Endothelial cell of umbilical vein (primary cell): ENCODE measurements around the gene ARFIP1. TPM values are rescaled to one million over a fixed set of nuclear protein-coding genes. Genes with fewer than 3 reads are reported as not detected.

Experiments used
- BruUV-seq: library from RNA; stranded (reverse); fragments of 400-500 nt; replicated peaks from 2 replicates; lab custom pipeline; 2021; lab: Mats Ljungman, UMichigan
- CTCF ChIA-PET: fragments of 300-600, 350-600 bp; sonication (Branson Sonifier 250); formaldehyde crosslinking; loops from one replicate; lab custom pipeline; 2021; ENCODE audit warnings: antibody characterized with exemption, inconsistent platforms; lab: Charles Lee
- POLR2A ChIA-PET: fragments of 300-600, 350-600 bp; sonication (Branson Sonifier 250); formaldehyde crosslinking; loops from one replicate; lab custom pipeline; 2021; ENCODE audit warnings: antibody characterized with exemption, inconsistent platforms; lab: Charles Lee
- DNase-seq: peaks from one replicate; pipeline ENCODE4 v3.0.0-alpha.2; 2011; ENCODE audit warnings: low read depth, low spot score
- FAIRE-seq: peaks from 2 replicates; lab custom pipeline; 2011; peaks lifted over from hg19 to GRCh38; lab: Jason Lieb, UNC
- H2AFZ ChIP-seq: 2 replicates; pipeline ENCODE4 v1.6.0; 2012; ENCODE audit warnings: low read depth, low read length, control low read depth, inconsistent platforms
- H3K27ac ChIP-seq: 2 replicates; pipeline ENCODE4 v1.5.1; 2011; ENCODE audit warnings: low read depth, mild to moderate bottlenecking, control low read depth, low read length, moderate library complexity; ENCODE audit not compliant: insufficient read depth
- H3K27me3 ChIP-seq, 2 experiments: 2 replicates each; pipeline versions ENCODE4 v1.6.0 to v1.6.1; 2011; ENCODE audit warnings: low read length in 2 of 2, mixed read lengths in 1 of 2; ENCODE audit not compliant: control insufficient read depth in 2 of 2, insufficient read depth in 2 of 2
- H3K36me3 ChIP-seq, 2 experiments: 2 replicates in 1 of 2; 3 replicates in 1 of 2; pipeline ENCODE4 v1.5.1; 2011; ENCODE audit warnings: low read length in 2 of 2, mild to moderate bottlenecking in 1 of 2, moderate library complexity in 1 of 2; ENCODE audit not compliant: control insufficient read depth in 2 of 2, insufficient read depth in 2 of 2; ENCODE audit errors: extremely low read depth in 1 of 2
- H3K4me1 ChIP-seq: 3 replicates; pipeline ENCODE4 v1.5.1; 2011; ENCODE audit warnings: mild to moderate bottlenecking, low read length; ENCODE audit not compliant: control insufficient read depth, insufficient read depth; ENCODE audit errors: extremely low read depth
- H3K4me2 ChIP-seq: 2 replicates; pipeline ENCODE4 v1.6.1; 2011; ENCODE audit warnings: low read length, control low read depth, mixed read lengths; ENCODE audit not compliant: insufficient read depth
- H3K4me3 ChIP-seq, 3 experiments: fragments of 200-600 bp in 1 of 3; sonication (generic), shearing (Covaris generic) in 1 of 3; replicated peaks in 1 of 3; 2 replicates each; pipeline ENCODE4 v1.5.1; 2011 to 2016; ENCODE audit warnings: control low read depth in 3 of 3, low read length in 3 of 3, mild to moderate bottlenecking in 2 of 3, inconsistent platforms in 1 of 3, low read depth in 1 of 3, moderate library complexity in 1 of 3; ENCODE audit not compliant: insufficient read depth in 1 of 3
- H3K79me2 ChIP-seq: 2 replicates; pipeline ENCODE4 v1.6.0; 2012; ENCODE audit warnings: low read length, inconsistent platforms; ENCODE audit not compliant: control insufficient read depth, insufficient read depth
- H3K9ac ChIP-seq: replicated peaks from 2 replicates; pipeline ENCODE3; 2011; ENCODE audit warnings: low read length, control low read depth; ENCODE audit not compliant: insufficient read depth; ENCODE audit errors: extremely low read depth
- H3K9me1 ChIP-seq: replicated peaks from 3 replicates; pipeline ENCODE4 v1.6.0; 2011; ENCODE audit warnings: mild to moderate bottlenecking, low read length; ENCODE audit not compliant: control insufficient read depth, insufficient read depth; ENCODE audit errors: extremely low read depth
- H3K9me3 ChIP-seq: replicated peaks from 2 replicates; pipeline ENCODE4 v1.5.1; 2012; ENCODE audit warnings: low read length, inconsistent platforms; ENCODE audit not compliant: control insufficient read depth, insufficient read depth
- H4K20me1 ChIP-seq: replicated peaks from 2 replicates; pipeline ENCODE3; 2011; ENCODE audit warnings: mild to moderate bottlenecking, low read length; ENCODE audit not compliant: control insufficient read depth, insufficient read depth; ENCODE audit errors: extremely low read depth
- CTCF ChIP-seq, 2 donors: IDR thresholded peaks; 1 replicate in 1 of 2; 2 replicates in 1 of 2; pipeline ENCODE4 v1.5.1; 2011; ENCODE audit warnings: low read length in 2 of 2, mild to moderate bottlenecking in 2 of 2, moderate library complexity in 2 of 2, control low read depth in 1 of 2, inconsistent platforms in 1 of 2, low read depth in 1 of 2; ENCODE audit not compliant: insufficient read depth in 1 of 2; ENCODE audit errors: extremely low read depth in 1 of 2
- EZH2 ChIP-seq: IDR thresholded peaks from 2 replicates; pipeline ENCODE4 v1.6.1; 2012; ENCODE audit warnings: borderline replicate concordance, low read depth, mild to moderate bottlenecking, moderate library complexity, low read length, inconsistent platforms; ENCODE audit not compliant: severe bottlenecking
- FOS ChIP-seq: IDR thresholded peaks from 2 replicates; pipeline ENCODE4 v1.6.1; 2011; ENCODE audit warnings: mild to moderate bottlenecking, low read length, moderate library complexity, borderline replicate concordance; ENCODE audit not compliant: insufficient read depth
- GATA2 ChIP-seq: IDR thresholded peaks from 2 replicates; pipeline ENCODE4 v1.7.0; 2011; ENCODE audit warnings: low read depth, mild to moderate bottlenecking, moderate library complexity, mixed read lengths, low read length; ENCODE audit not compliant: insufficient read length, insufficient read depth
- JUN ChIP-seq: IDR thresholded peaks from 2 replicates; pipeline ENCODE4 v1.6.1; 2011; ENCODE audit warnings: borderline replicate concordance, low read depth; ENCODE audit not compliant: insufficient read length, insufficient read depth
- MAX ChIP-seq: IDR thresholded peaks from 2 replicates; pipeline ENCODE4 v1.6.1; 2011; ENCODE audit not compliant: insufficient read depth, insufficient read length
- MYC ChIP-seq: IDR thresholded peaks from one replicate; pipeline ENCODE4 v1.6.1; 2011; ENCODE audit warnings: mild to moderate bottlenecking, low read depth, low read length
- POLR2A ChIP-seq: IDR thresholded peaks from 2 replicates; pipeline ENCODE4 v1.6.1; 2012; ENCODE audit warnings: low read depth, mild to moderate bottlenecking, control low read depth, low read length
- POLR2AphosphoS5 ChIP-seq: IDR thresholded peaks from 2 replicates; pipeline ENCODE4 v1.6.1; 2012; ENCODE audit warnings: low read depth, mild to moderate bottlenecking, control low read depth, low read length, moderate library complexity; ENCODE audit not compliant: insufficient read depth
- dilution Hi-C: fragments of 300-500 bp; cut with MboI; formaldehyde crosslinking; loops from one replicate; pipeline ENCODE4 v1.15.0; 2019; ENCODE audit warnings: low sequenced_read_pairs; ENCODE audit not compliant: extremely low pct_ligation_motif_present
- intact Hi-C: fragments of 100-400 bp; cut with micrococcal nuclease; formaldehyde crosslinking; loops from one replicate; pipeline ENCODE4 v1.10.0; 2022
- polyA plus RNA-seq, 4 experiments: library from polyadenylated mRNA; depleted of rRNA in 3 of 4; stranded (reverse) in 3 of 4; unstranded in 1 of 4; fragments of >200 nt; gene quantifications; 2 replicates each; pipeline versions ENCODE4 v1.2.1 to v1.2.3, GENCODE V29; 2011 to 2012; ENCODE audit warnings: missing spikeins in 1 of 4
- total RNA-seq: library from RNA; stranded (reverse); gene quantifications from 2 replicates; pipeline ENCODE4 v1.2.3, GENCODE V29; 2021

Gene ARFIP1
- total and polyA plus RNA-seq, 2 donors (not counting 3 experiments of a cell fraction or from before 2014, with no cell fraction given), result 10.0 to 24.2 TPM

GRCh38 chr4:152803541-152803940 lies 23.8 kb downstream of the ARFIP1 start:
- no peak for DNase-seq
- dilution Hi-C loops, result no loop called here
- H3K9ac ChIP-seq, result no peak overlapping the region
- no peak overlapping the region for H3K4me2 ChIP-seq
- POLR2A ChIA-PET, result no interaction called here
- no peaks in the 10 kb centered on the region for H3K9me1 ChIP-seq
- no peaks in the 10 kb centered on the region for H3K27me3 ChIP-seq
- H3K79me2 ChIP-seq, result peaks cover 25% of the 10 kb centered on the region
- H3K9me3 ChIP-seq, result no peaks in the 10 kb centered on the region
- intact Hi-C loops, result no loop called here
- H2AFZ ChIP-seq, result no peak overlapping the region
- FAIRE-seq, result no peak
- CTCF ChIA-PET, result no interaction called here
- H3K27ac ChIP-seq, result no peak overlapping the region
- TF ChIP-seq CTCF (IDR thresholded peaks at IDR 0.05; ENCODE audit: extremely low read depth in 1 of 2, insufficient read depth in 1 of 2, low read depth in 1 of 2, low read length in 2 of 2), result no peak
- no peak for TF ChIP-seq MYC
- no peak for TF ChIP-seq FOS
- no peak for TF ChIP-seq JUN
- TF ChIP-seq MAX, result no peak
- no peak for TF ChIP-seq EZH2
- no peak for TF ChIP-seq GATA2
- no peak for TF ChIP-seq POLR2AphosphoS5
- TF ChIP-seq POLR2A, result no peak
- peaks cover 8% of the 10 kb centered on the region for H4K20me1 ChIP-seq
- no peak overlapping the region for H3K4me3 ChIP-seq
- no peaks in the 10 kb centered on the region for H3K4me1 ChIP-seq
- no peaks in the 10 kb centered on the region for H3K36me3 ChIP-seq
- no TSS peak for BruUV-seq
